Tibial nerve (tissue), 3 donors: ENCODE results near the gene ENOPH1.

Experiments
- POLR2A ChIP-seq, 2 donors: fragments of 450-650 bp; IDR thresholded peaks; one replicate each; pipeline ENCODE4 v1.6.1; 2017; ENCODE audit warnings: antibody characterized with exemption in 2 of 2, mild to moderate bottlenecking in 2 of 2, moderate library complexity in 2 of 2
- TF ChIP-seq, protein P1 (sequence below), 5 experiments: fragments of 200-600 bp in 3 of 5; fragments of 450-650 bp in 2 of 5; sonication (generic) in 3 of 5; IDR thresholded peaks; one replicate each; pipeline ENCODE4 v1.5.1; 2016 to 2019; ENCODE audit warnings: antibody characterized with exemption in 5 of 5, mild to moderate bottlenecking in 3 of 5, moderate library complexity in 2 of 5

DNA sequence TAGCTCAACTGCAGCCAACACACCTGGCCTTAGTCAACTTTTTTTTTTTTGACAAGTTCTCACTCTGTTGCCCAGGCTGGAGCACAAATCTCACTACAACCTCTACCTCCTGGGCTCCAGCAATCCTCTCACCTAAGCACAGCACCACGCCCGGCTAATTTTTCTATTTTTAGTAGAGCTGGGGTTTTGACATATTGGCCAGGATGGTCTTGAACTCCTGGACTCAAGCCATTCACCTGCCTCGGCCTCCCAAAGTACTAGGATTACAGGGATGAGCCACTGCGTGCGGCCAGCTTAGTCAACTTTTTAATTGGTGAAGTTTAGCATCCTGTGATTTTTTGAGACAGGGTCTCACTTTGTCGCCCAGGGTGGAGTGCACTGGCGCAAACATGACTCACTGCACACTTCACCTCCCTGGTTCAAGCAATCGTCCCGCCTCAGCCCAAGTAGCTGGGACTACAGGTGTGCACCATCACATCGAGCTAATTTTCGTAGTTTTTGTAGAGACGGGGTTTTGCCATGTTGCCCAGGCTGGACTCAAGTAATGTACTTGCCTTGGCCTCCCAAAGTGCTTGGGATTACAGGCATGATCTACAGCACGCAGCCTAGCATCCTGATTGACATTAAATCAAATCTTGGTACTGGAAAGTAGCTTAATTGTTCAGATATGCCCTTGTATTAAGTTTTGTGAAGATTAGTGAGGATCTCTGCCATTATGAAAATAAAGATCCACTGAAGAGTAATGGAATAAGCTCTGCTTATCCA lies 8.4 kb upstream of the ENOPH1 start:
- TF ChIP-seq, protein P1, sequence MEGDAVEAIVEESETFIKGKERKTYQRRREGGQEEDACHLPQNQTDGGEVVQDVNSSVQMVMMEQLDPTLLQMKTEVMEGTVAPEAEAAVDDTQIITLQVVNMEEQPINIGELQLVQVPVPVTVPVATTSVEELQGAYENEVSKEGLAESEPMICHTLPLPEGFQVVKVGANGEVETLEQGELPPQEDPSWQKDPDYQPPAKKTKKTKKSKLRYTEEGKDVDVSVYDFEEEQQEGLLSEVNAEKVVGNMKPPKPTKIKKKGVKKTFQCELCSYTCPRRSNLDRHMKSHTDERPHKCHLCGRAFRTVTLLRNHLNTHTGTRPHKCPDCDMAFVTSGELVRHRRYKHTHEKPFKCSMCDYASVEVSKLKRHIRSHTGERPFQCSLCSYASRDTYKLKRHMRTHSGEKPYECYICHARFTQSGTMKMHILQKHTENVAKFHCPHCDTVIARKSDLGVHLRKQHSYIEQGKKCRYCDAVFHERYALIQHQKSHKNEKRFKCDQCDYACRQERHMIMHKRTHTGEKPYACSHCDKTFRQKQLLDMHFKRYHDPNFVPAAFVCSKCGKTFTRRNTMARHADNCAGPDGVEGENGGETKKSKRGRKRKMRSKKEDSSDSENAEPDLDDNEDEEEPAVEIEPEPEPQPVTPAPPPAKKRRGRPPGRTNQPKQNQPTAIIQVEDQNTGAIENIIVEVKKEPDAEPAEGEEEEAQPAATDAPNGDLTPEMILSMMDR (IDR thresholded peaks at IDR 0.05) = no peak
- no peak for TF ChIP-seq POLR2A (IDR thresholded peaks at IDR 0.05)
